ENCODE data around the gene TUBB6.

Gene TUBB6

DNA sequence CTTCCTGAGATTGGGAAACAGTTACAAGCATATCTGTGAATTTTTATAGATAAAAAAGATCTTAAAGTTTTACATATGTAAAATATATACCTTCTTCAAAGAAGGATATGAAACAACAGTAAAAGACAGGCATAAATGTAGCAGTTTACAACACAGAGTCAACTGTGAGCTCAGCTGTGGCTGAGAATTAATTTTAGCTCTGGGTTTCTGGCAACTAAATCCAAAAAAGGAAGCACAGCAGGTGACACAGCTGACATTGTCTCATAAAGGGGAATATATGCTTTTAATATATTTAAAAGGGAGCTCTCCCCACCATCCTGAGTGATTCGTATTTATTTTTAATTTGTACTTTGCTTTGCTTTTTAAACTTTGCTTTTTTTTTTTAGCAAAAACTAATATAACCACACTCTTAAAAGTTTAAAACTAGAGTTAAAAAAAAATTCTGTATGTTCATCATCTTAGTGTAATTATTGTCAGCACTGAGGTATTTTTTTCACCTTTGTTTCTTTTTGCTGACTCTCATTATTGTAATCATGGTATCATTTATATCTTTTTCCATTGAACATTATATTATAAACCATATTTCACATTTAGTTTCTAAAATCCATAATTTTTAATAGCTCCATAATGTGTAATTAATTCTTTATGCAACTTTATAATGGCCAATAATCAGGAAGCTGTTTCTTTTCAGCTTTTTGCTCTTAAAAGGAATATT, 6.7 kb downstream of the TUBB6 start:
- TF ChIP-seq GATA3 (IDR thresholded peaks at IDR 0.05; ENCODE audit: low read depth, low read length) (no peak), GATA2 (IDR thresholded peaks at IDR 0.05; ENCODE audit: low read depth, low read length) (no peak)

- TF ChIP-seq GATA3 (IDR thresholded peaks at IDR 0.05; ENCODE audit: low read depth, low read length): no peak
- no peak for TF ChIP-seq GATA2 (IDR thresholded peaks at IDR 0.05; ENCODE audit: low read depth, low read length)
These were observed 7.4 kb downstream of the TUBB6 start for GRCh38 chr18:12315490-12315889.

DNA sequence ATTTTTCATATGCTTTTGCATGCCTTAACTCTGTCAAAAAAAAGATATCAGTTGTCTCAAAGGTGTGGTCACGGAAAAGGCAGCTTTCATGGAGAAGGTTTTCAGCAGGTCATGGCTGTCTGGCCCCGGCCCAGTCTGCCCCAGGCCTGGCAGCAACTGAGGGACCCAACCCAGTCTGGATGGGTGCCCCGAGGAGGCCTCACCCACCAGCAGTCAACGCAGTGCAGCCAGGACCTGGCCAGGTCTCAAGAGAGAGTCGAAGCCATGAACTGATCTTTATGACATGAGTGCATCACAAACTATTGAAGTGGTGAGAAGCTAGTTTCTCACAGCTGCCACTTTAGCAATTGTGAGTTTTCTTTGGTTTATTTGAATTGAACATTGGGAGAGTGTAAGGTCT, 7.9 kb downstream of the TUBB6 start:
- TF ChIP-seq GATA2 (IDR thresholded peaks at IDR 0.05; ENCODE audit: low read depth, low read length): no peak
- no peak for TF ChIP-seq GATA3 (IDR thresholded peaks at IDR 0.05; ENCODE audit: low read depth, low read length)

DNA sequence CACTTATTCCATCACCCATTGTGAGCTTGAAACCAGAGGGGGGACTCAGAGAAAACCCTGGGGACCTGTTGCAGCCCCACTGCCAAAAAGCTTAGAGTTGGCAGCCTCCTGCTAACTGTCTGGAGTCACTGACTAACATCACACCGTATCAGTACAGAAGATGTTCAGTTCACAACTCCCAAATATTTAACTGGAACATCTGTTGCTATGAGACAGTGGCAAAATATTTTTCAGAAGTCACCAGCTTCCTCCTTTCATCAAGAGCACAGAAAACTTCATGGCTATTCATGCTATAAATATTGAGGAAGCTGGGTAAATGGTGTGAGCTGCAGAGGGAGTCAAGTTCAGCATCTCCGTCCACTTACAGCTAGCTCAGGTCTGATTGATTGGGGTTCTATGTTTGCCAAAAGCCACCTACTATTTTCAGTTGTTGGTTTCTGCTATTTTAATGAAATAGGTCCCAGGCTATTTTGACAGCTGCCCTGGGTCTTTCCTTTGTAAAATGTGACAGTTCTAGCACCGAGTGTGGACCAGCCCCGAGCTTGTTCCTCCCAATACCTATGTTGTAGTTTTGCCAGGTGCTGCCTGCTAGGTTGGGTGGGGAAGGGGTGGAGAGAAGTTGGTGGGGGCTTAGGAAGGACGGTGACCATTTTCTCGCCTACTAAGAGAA, 9.8 kb downstream of the TUBB6 start:
- no peak for TF ChIP-seq GATA3 (IDR thresholded peaks at IDR 0.05; ENCODE audit: low read depth, low read length)
- no peak for TF ChIP-seq GATA2 (IDR thresholded peaks at IDR 0.05; ENCODE audit: low read depth, low read length)

- TF ChIP-seq GATA2 (IDR thresholded peaks at IDR 0.05; ENCODE audit: low read depth, low read length) (no peak), GATA3 (IDR thresholded peaks at IDR 0.05; ENCODE audit: low read depth, low read length) (no peak)
These were observed 10.3 kb downstream of the TUBB6 start for GRCh38 chr18:12318334-12318697.

DNA sequence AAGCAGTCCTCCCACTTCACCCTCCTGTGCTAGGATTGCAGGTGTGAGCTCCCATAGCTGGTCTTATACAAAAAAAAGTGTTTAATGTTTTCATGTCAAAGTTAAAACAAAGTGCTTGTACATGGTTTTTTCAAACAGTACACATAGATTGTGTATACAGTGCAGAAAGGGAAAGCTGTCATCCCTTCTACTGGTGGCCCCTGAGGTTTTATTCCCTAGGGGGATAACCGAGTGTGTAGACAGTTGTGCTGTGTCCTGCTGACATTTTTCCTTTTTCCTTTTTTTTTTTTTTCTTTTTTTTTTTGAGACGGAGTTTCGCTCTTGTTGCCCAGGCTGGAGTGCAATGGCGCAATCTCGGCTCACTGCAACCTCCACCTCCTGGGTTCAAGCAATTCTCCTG, 10.8 kb downstream of the TUBB6 start:
- TF ChIP-seq GATA2 (IDR thresholded peaks at IDR 0.05; ENCODE audit: low read depth, low read length) (no peak), GATA3 (IDR thresholded peaks at IDR 0.05; ENCODE audit: low read depth, low read length) (no peak)

- no peak for TF ChIP-seq GATA3 (IDR thresholded peaks at IDR 0.05; ENCODE audit: low read depth, low read length)
- TF ChIP-seq GATA2 (IDR thresholded peaks at IDR 0.05; ENCODE audit: low read depth, low read length): no peak
These were observed 13.3 kb downstream of the TUBB6 start for GRCh38 chr18:12321333-12321732.

DNA sequence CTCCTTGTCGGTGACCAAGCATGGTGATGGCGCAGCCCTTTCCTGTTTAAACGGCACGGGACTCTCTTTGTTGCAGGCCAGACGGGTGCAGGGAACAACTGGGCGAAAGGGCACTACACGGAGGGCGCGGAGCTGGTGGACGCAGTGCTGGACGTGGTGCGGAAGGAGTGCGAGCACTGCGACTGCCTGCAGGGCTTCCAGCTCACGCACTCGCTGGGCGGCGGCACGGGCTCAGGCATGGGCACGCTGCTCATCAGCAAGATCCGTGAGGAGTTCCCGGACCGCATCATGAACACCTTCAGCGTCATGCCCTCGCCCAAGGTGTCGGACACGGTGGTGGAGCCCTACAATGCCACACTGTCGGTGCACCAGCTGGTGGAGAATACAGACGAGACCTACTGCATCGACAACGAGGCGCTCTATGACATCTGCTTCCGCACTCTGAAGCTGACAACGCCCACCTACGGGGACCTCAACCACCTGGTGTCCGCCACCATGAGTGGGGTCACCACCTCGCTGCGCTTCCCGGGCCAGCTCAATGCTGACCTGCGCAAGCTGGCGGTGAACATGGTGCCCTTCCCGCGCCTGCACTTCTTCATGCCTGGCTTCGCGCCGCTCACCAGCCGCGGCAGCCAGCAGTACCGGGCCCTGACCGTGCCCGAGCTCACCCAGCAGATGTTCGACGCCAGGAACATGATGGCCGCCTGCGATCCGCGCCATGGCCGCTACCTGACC, 17.1 kb downstream of the TUBB6 start:
- TF ChIP-seq GATA3 (IDR thresholded peaks at IDR 0.05; ENCODE audit: low read depth, low read length) (no peak), GATA2 (IDR thresholded peaks at IDR 0.05; ENCODE audit: low read depth, low read length) (no peak)

GRCh38 chr18:12325726-12326245, 17.7 kb downstream of the TUBB6 start:
- no peak for TF ChIP-seq GATA2 (IDR thresholded peaks at IDR 0.05; ENCODE audit: low read depth, low read length)
- no peak for TF ChIP-seq GATA3 (IDR thresholded peaks at IDR 0.05; ENCODE audit: low read depth, low read length)

- no peak for TF ChIP-seq GATA2 (IDR thresholded peaks at IDR 0.05; ENCODE audit: low read depth, low read length)
- TF ChIP-seq GATA3 (IDR thresholded peaks at IDR 0.05; ENCODE audit: low read depth, low read length): no peak
These were observed 18.8 kb downstream of the TUBB6 start for GRCh38 chr18:12326711-12327460.

- no peak for TF ChIP-seq GATA2 (IDR thresholded peaks at IDR 0.05; ENCODE audit: low read depth, low read length)
These were observed 19.6 kb downstream of the TUBB6 start for GRCh38 chr18:12327510-12328178.

GRCh38 chr18:12328179-12328823, 20.3 kb downstream of the TUBB6 start:
- TF ChIP-seq GATA3 (IDR thresholded peaks at IDR 0.05; ENCODE audit: low read depth, low read length): no peak
- TF ChIP-seq GATA2 (IDR thresholded peaks at IDR 0.05; ENCODE audit: low read depth, low read length): no peak

DNA sequence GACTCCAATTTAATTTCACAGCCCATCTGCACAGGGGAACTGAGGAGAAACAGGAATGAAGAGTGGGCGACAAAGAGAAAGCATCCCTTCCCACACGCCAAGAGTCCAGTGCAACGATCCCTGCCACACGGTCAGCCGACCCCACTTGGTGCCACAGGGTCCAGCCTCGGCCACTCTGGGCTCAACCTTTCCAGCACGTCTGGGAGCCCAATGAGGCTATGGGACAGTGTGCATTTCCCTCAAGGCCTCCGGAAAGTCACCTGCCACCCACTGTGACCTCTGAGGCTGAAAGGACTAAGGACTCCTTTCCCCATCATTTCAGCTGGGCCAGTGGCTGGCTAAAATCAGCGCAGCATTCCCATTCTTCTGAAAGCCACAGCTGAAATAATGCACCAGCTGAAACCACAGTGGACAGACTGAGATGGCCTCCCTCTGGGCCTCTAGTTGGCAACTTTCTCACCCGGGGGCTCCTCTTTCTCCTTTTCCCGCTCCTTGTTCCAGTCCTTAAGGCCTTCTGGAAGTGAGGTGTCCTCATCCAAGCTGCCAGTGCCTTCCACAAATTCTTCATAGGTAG, 21.2 kb downstream of the TUBB6 start:
- no peak for TF ChIP-seq GATA3 (IDR thresholded peaks at IDR 0.05; ENCODE audit: low read depth, low read length)
- TF ChIP-seq GATA2 (IDR thresholded peaks at IDR 0.05; ENCODE audit: low read depth, low read length): no peak

Measured in SH-SY5Y (cell line).